ENCODE results near the gene ADAT2. TPM values are rescaled to one million over a fixed set of nuclear protein-coding genes. Genes with fewer than 3 reads are reported as not detected.

Gene ADAT2
- polyA plus RNA-seq, 3 donors, result 0.08 to 9.7 (median 0.51) TPM

DNA sequence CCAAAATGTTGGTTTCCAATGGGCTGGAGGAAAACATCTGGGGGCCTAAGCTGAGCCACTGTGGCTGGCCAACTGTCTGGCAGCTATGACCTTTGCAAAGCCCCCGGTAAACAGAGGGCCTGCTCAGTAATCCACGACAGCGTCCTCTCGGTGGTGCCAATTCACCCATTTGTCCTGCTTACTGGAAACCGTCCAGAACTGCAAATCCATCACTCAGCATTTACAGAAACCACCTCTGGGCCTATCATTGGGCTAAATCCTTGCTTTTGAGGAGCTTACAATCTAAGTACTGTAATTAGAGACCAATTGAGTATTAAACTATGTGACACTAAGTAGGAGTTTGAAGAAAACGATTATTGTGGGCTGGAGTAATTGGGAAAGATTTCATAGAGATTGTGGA, 31.0 kb downstream of the ADAT2 start:
- H3K4me2 ChIP-seq (replicated peaks; ENCODE audit: extremely low read depth, low read length, poor library complexity, severe bottlenecking), result no peak overlapping the region
- no peaks in the 10 kb centered on the region for H3K4me1 ChIP-seq (ENCODE audit: control insufficient read depth in 1 of 2, insufficient read depth in 2 of 2, low read length in 2 of 2)
- no peak overlapping the region for H2AFZ ChIP-seq (ENCODE audit: insufficient read depth, low read depth, low read length, poor library complexity, severe bottlenecking)
- Mint-ChIP-seq H3K27me3 (ENCODE audit: low read depth in 3 of 3) (peaks cover 0 to 1% (median 0%) of the 10 kb centered on the region in 3 donors), H3K27ac (no peak overlapping the region), H3K4me3 (no peak overlapping the region), H3K4me1 (no peaks in the 10 kb centered on the region), H3K36me3 (no peaks in the 10 kb centered on the region), H3K9me3 (no peaks in the 10 kb centered on the region)
- DNase-seq, result no peak
- no peaks in the 10 kb centered on the region for H3K79me2 ChIP-seq (ENCODE audit: insufficient read depth, low read length)
- H4K20me1 ChIP-seq (ENCODE audit: insufficient read depth, low read length), result no peaks in the 10 kb centered on the region
- intact Hi-C loops (cut with micrococcal nuclease), result no loop called here
- H3K4me3 ChIP-seq (replicated peaks in 1 of 3; ENCODE audit: low read depth in 2 of 3, low read length in 3 of 3), result no peak overlapping the region
- H3K9ac ChIP-seq (ENCODE audit: insufficient read depth, low read length, poor library complexity, severe bottlenecking), result no peak overlapping the region
- 97% methylated on average over 6 of the region's 6 CpGs for WGBS (ENCODE audit: insufficient coverage)
- no peaks in the 10 kb centered on the region for H3K27me3 ChIP-seq (ENCODE audit: control insufficient read depth in 2 of 2, insufficient read depth in 2 of 2, low read length in 2 of 2)
- TF ChIP-seq, protein P1, sequence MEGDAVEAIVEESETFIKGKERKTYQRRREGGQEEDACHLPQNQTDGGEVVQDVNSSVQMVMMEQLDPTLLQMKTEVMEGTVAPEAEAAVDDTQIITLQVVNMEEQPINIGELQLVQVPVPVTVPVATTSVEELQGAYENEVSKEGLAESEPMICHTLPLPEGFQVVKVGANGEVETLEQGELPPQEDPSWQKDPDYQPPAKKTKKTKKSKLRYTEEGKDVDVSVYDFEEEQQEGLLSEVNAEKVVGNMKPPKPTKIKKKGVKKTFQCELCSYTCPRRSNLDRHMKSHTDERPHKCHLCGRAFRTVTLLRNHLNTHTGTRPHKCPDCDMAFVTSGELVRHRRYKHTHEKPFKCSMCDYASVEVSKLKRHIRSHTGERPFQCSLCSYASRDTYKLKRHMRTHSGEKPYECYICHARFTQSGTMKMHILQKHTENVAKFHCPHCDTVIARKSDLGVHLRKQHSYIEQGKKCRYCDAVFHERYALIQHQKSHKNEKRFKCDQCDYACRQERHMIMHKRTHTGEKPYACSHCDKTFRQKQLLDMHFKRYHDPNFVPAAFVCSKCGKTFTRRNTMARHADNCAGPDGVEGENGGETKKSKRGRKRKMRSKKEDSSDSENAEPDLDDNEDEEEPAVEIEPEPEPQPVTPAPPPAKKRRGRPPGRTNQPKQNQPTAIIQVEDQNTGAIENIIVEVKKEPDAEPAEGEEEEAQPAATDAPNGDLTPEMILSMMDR (IDR thresholded peaks at IDR 0.05), result no peak
- no peaks in the 10 kb centered on the region for H3K9me3 ChIP-seq (replicated peaks in 1 of 2; ENCODE audit: control insufficient read depth in 1 of 2, insufficient read depth in 1 of 2, low read length in 2 of 2)
- no peaks in the 10 kb centered on the region for H3K36me3 ChIP-seq (replicated peaks in 1 of 2; ENCODE audit: control insufficient read depth in 1 of 2, insufficient read depth in 2 of 2, low read length in 2 of 2)
- H3K27ac ChIP-seq (ENCODE audit: low read depth in 1 of 2, low read length in 2 of 2), result no peak overlapping the region

GRCh38 chr6:143414769-143415168, 35.7 kb downstream of the ADAT2 start:
- 90% methylated on average over 2 of the region's 3 CpGs for WGBS (ENCODE audit: insufficient coverage)
- Histone ChIP-seq H3K36me3 (replicated peaks in 1 of 2; ENCODE audit: control insufficient read depth in 1 of 2, insufficient read depth in 2 of 2, low read length in 2 of 2) (no peaks in the 10 kb centered on the region), H3K4me1 (ENCODE audit: control insufficient read depth in 1 of 2, insufficient read depth in 2 of 2, low read length in 2 of 2) (no peaks in the 10 kb centered on the region), H3K27me3 (ENCODE audit: control insufficient read depth in 2 of 2, insufficient read depth in 2 of 2, low read length in 2 of 2) (no peaks in the 10 kb centered on the region), H3K4me2 (replicated peaks; ENCODE audit: extremely low read depth, low read length, poor library complexity, severe bottlenecking) (no peak overlapping the region), H3K4me3 (replicated peaks in 1 of 3; ENCODE audit: low read depth in 2 of 3, low read length in 3 of 3) (no peak overlapping the region), H4K20me1 (ENCODE audit: insufficient read depth, low read length) (no peaks in the 10 kb centered on the region), H3K27ac (ENCODE audit: low read depth in 1 of 2, low read length in 2 of 2) (no peak overlapping the region), H2AFZ (ENCODE audit: insufficient read depth, low read depth, low read length, poor library complexity, severe bottlenecking) (no peak overlapping the region), H3K79me2 (ENCODE audit: insufficient read depth, low read length) (no peaks in the 10 kb centered on the region), H3K9ac (ENCODE audit: insufficient read depth, low read length, poor library complexity, severe bottlenecking) (no peak overlapping the region), H3K9me3 (replicated peaks in 1 of 2; ENCODE audit: control insufficient read depth in 1 of 2, insufficient read depth in 1 of 2, low read length in 2 of 2) (no peaks in the 10 kb centered on the region)
- Mint-ChIP-seq H3K36me3 (no peaks in the 10 kb centered on the region), H3K4me3 (no peak overlapping the region), H3K27me3 (ENCODE audit: low read depth in 3 of 3) (peaks cover 0 to 2% (median 0%) of the 10 kb centered on the region in 3 donors), H3K4me1 (no peaks in the 10 kb centered on the region), H3K27ac (no peak overlapping the region), H3K9me3 (peaks cover 0 to 1% (median 0%) of the 10 kb centered on the region in 7 donors)
- intact Hi-C loops (cut with micrococcal nuclease), result no loop called here
- TF ChIP-seq, protein P1 (IDR thresholded peaks at IDR 0.05), result no peak
- DNase-seq, result no peak
